HG02642 (cell line): ENCODE data around the gene ROBO2.

ENCODE experiments used
- ATAC-seq: cut with Tn5 transposase; IDR thresholded peaks from one replicate; pipeline ENCODE4 v1.9.1; 2021; ENCODE audit warnings: mild to moderate bottlenecking; ENCODE audit not compliant: unreplicated experiment, poor library complexity

The ROBO2 gene

GRCh38 chr3:77052051-77052501 is 12.2 kb downstream of the ROBO2 start:
- no peak for ATAC-seq

- ATAC-seq: no peak
Observed at GRCh38 chr3:77052733-77053670, 13.1 kb downstream of the ROBO2 start.

GRCh38 chr3:77053795-77054194 is 13.9 kb downstream of the ROBO2 start:
- ATAC-seq: no peak

- no peak for ATAC-seq
Observed at GRCh38 chr3:77055841-77056341, 16.0 kb downstream of the ROBO2 start.

GRCh38 chr3:77059354-77059753 is 19.5 kb downstream of the ROBO2 start:
- ATAC-seq: no peak

GRCh38 chr3:77063423-77063822 is 23.5 kb downstream of the ROBO2 start:
- no peak for ATAC-seq

- ATAC-seq: no peak
Observed at GRCh38 chr3:77065750-77066149, 25.9 kb downstream of the ROBO2 start.

- no peak for ATAC-seq
Observed at GRCh38 chr3:77066829-77067228, 26.9 kb downstream of the ROBO2 start.

- no peak for ATAC-seq
Observed at GRCh38 chr3:77068808-77069207, 28.9 kb downstream of the ROBO2 start.

- ATAC-seq: no peak
Observed at GRCh38 chr3:77071364-77071763, 31.5 kb downstream of the ROBO2 start.

- ATAC-seq: no peak
Observed at GRCh38 chr3:77071809-77072208, 31.9 kb downstream of the ROBO2 start.

GRCh38 chr3:77072232-77072631 is 32.3 kb downstream of the ROBO2 start:
- no peak for ATAC-seq

GRCh38 chr3:77078279-77078678 is 38.4 kb downstream of the ROBO2 start:
- no peak for ATAC-seq

- no peak for ATAC-seq
Observed at GRCh38 chr3:77079988-77080610, 40.2 kb downstream of the ROBO2 start.

- ATAC-seq: no peak
Observed at GRCh38 chr3:77081240-77081661, 41.4 kb downstream of the ROBO2 start.

- ATAC-seq: no peak
Observed at GRCh38 chr3:77084511-77084910, 44.6 kb downstream of the ROBO2 start.

- ATAC-seq: no peak
Observed at GRCh38 chr3:77086408-77086807, 46.5 kb downstream of the ROBO2 start.

GRCh38 chr3:77091809-77092208 is 51.9 kb downstream of the ROBO2 start:
- ATAC-seq: no peak

- no peak for ATAC-seq
Observed at GRCh38 chr3:77093101-77093500, 53.2 kb downstream of the ROBO2 start.

- no peak for ATAC-seq
Observed at GRCh38 chr3:77096145-77096544, 56.2 kb downstream of the ROBO2 start.
